NK-92 (cell line): ENCODE data around the gene MLPH.
"Not testable (repeated sequence)": the region's sequence is repeated elsewhere in the genome, so short reads cannot be mapped to it uniquely, and the experiment has no call there.

ENCODE experiments used
- DNase-seq: peaks from one replicate; lab custom pipeline; 2025; ENCODE audit not compliant: unreplicated experiment; lab: John Stamatoyannopoulos, UW

Gene MLPH

DNA sequence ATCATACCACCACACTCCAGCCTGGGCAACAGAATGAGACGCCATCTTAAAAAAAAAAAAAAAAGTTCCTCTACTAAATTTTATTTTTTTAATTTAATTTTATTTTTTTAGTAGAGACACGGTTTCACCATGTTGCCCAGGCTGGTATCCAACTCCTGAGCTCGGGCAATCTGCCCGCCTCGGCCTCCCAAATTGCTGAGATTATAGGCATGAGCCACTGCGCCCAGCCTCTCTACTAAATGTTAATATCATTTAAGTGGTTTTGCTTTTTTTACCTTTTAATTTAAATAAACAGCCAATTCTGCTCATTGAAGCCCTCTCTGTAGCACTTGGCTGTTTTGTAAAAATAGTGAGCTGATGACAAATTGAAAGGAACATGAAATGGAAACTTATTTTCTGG lies 94.3 kb downstream of the MLPH start:
- DNase-seq: no peak

DNA sequence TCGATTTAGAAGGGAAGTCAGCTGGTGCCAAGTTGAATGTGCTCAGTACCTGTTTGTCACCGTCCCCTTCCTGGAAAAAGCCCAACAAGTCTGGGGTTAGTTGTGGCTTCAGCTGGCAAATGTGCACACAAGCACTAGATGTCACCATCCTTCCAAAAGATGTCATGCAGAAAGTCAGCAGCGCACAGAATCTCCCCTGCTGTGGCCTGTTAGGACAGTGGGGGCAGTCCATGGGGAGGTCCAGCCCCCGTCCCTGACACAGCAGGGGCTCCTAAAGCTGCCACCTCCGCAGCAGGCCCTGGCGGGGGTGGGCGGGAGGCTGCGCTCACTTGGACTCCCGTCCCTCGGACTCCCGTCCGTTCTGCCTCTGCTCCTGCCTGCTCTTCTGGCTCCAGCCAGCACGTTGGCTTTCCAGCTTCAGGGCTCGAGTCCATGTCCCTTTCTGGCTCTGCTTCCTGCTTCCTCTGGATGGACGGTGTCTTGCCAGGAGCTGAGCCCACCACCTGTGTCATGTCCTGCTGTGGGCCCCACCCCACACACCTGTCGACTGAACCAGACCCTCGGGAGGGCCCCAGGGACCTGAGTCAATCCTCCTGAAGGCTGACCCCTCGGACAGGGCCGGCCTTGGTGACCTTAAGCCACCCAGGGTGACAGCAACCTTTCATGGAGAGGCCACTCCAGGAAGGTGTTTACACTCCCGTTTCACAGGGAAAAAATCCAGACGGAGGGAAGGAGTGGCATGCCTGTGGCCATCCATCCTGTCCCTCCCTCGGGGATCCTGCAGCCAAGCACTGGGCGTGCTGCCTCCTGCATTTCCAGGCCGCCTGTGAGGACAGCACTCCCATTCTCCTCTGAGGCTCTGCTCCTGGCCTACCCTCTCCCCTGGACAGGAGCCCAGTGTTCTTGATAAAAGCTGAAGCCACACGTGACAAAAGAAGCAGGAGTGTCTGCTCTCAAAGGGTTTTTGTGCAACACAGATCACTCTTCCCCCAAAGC lies 95.0 kb downstream of the MLPH start:
- DNase-seq: no peak

DNA sequence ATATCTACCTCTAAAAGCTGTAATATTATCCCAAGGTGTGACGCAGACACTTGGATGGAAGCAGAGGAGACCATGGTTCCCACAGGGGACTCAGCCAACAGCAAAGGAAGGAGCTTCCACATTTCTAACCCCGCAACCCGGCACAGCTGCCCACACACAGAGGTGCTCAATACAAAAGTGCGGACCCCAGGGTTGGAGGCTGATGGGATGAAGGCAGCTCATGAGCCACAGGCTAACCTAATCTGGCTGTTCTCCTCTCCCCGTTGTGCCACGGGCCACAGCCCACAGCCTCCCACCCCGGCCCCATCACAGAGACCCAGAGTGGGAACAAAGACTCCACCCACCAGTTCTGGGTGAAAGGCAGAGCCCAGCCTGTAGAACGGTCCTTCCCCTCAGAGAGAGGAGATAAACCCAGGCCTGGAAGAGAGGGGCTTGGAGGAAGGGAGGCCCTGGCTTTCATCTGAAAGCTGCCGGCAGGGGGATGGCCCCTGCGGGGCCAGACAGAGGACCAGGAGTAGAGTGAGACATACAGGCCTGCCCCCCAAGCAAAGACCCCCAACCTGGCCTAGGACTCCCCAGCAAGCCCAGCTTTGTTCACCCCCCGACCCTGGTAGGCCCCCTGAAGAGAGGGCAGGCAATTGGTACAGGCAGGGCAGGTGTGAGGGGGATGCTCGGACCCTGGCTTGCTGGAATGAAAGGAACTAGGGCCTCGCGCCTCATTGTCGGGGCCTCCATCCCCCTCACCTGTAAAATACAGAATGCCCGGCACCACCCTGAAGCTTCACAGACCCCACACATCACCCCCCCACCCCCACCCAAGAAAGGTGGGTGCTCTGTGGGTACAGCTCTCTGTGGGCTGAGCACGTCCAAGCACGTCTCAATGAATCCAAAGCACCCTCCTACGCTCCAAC lies 96.6 kb downstream of the MLPH start:
- DNase-seq: no peak

DNA sequence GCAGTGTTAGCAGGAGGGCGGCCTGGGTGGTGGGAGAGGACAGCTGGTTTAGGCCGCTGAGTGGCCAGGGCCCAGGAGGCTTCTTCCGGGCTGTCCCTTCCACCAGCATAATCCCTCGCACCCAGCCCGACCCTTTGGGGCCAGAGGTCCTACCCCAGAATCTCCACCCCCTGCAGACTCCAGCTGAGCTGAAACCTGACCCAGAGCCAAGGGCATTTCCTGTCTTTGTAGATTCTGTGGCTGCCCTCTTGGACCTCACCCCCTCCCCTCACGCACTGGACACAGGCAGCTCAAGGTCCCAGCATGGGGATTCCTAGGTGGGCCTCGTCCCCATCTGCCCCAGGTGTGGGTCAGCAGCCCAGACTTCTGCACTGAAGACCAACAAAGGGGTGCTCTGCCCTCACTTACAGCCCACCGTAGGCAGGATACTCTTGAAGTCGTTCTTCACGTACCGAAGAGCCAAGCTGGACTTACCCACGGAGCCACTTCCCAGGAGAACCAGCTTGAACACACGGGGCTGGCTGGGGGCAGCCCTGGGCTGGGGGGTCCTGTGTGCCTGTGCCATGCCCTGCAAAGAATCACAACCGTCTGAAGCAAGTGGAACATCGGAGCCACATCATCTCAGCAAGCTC lies 98.7 kb downstream of the MLPH start:
- no peak for DNase-seq

DNA sequence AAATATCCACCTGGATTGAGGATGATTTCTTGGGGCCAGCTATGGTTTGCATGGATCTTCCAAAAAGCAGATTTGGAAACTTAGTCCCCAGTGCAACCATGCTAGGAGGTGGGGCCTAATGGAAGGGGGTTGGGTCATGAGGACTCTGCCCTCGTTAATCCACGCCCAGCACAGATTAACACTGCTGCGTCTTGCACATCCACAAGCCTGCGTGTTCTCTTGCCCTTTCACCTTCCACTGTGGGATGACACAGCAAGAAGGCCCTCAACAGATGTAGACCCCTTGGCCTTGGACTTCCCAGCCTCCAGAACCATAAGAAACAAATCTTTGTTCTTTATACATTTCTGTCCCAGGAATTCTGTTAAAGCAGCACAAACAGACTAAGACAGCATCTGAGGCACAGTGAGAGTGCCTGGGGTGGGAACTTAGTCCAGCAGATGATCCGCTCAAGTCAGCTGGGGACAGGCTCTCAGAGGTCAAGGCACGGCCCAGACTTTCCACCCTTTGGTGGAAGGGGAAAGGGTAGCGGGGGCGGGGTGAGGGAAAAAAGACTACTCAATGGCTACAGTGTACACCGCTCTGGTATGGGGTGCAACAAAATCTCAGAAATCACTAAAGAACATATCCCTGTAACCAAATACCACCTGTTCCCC lies 101.1 kb downstream of the MLPH start:
- no peak for DNase-seq

DNA sequence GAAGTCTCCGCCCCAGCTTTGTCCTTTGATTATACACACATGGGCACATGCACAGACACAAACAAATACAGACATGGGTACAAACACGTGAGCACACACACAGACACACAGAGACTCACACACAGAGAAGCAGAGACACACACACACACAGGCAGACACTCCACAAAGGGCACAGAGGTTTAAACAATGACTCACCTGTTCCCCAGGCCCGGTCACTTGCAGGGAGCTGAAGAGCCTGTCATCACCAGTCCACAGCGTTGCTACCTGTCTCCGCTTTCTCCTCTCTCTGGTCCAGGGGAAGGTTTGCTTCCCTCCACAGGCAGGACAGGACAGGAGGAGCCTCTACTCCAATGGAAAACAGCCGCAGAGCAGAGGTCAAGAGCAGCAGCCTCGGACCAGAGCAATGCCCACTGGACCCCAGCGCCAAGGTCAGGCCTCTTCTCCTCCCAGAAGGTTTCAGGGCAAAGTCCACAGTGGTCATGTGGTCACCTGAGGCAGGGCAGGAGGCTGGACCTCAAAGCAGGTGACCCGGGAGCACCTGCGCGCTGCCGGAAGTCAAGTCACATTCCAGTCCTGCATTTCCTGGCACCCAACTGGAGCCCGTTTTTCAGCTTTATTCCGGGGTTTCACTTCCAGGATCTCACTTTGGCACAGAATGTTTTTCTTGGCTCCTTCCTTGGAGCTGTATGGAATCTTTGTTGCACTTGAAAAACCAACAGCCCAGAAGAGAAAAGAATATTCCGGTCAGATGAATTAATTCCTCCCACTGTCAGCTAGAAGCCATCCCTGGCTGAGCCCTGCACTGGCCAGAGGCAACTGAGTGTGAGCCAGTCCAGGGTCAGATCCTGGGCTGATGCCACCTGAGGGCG lies 103.5 kb downstream of the MLPH start, which contains the start of gene RAB17:
Gene RAB17, minus strand, starts transcription at position 463 of the 869 bp plus-strand sequence. CDS start 4,580 bp downstream, outside the sequence.
- no peak for DNase-seq

DNA sequence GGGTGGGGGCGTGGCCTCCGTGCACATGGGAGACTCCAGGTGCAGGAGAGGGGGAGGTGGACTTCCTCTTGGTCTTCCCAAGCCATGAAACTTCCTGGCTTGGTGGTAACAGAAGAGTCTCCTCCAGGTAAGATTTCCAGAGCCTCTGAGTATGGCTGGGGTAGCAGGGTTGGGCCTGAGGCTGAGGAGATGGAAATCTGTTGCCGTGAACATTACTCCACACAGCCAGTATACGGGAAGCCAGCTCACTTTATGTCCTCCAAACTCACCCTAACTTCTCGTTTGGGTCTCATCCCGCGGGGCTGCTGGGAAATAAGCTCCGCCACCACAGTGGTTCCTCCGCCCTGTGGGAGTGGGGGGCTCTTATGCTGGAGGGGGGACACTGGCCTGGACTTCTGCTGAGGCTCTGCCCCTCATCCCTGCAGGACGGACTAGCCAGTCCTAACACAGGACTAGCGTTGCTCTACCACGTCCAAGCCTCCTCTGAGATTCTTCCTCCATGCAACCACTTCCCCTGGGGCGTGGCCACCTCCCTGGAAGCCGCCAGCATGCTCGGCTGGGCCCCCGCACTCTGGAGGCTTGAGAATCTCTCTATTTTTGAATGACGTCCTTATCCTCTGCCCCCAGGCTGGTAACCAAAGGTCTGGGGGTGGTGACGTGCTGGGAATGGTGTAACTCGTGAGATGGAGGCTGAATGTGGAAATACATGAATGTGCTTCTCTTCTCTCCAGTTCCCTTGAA lies 104.3 kb downstream of the MLPH start:
- DNase-seq: no peak

DNA sequence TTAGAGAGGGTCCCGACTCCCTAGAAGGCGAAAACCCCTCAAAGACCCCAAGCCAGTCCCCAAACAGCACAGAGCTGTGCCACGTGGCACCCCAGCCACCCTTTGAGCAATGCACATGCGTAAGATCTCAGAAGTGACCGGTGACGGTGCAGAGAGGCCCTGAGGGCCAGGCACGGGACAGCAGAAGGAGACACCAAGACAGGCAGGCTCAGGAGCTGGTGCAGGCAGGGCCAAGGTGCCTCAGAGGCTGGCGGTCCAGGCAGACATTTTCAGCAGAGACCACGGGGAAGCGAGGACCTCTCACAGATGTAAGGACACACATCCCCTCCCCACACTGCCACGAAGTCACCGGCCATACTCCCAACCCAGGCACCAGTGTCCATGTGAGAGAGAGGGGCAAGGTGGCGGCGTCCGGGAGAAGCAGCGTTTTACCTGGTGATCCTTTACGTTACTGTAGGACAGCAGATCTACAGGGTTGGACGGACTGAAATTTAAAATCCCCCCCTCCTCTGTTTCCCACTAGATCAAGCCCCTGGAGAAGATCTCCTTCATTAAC lies 105.5 kb downstream of the MLPH start:
- no peak for DNase-seq

DNA sequence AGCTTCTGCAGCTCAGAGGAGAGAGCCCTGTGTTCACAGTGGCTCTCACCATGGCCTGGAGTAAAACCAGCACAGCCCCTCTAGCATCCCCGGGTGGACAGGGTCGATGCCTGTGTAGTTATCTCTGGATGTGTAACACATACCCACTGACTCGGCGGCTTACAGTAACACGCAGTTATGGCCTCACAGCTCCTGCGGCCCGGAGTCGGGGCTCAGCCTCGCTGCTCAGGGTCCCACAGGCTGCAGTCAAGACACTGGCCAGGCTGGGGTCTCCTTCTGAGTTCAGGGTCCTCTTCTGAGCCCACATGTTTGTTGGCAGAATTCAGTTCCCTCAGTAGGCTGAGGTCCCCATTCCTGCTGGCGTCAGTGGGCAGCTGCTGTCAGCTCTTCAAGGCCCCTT lies 106.0 kb downstream of the MLPH start:
- DNase-seq: no peak

DNA sequence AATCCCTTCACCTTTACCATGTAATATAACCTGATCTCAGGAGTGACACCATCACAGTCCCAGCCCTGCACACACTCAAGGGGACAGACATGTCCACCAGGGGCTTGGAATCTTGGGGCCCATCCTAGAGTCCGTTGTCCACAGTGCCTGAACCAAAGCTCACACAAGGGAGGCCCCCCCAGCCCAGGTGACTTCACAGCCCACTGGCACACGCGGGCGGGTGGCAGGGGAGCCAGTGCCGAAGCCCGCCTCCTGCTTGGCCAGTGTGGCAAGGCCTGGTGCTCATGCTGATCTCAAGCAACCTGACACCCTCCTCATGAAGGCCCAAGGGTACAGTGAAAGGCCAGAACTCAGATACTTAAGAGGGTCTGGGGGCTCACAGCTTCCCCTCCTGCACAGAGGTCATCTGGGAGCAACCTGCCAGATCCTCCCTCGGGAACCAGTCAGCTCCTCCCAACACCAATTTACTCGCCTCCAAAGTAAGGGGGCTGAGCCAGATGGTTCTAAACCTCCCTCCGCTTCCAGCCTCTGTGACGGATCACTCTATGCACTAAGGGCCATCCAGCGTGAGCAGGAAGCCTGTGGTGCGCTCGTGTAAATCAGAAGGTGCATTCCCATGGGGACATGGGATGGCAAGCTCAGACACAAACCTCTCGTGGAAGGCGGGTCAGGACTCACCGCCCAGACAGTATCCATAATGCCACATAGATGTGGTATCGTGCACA lies 106.7 kb downstream of the MLPH start:
- DNase-seq: no peak

DNA sequence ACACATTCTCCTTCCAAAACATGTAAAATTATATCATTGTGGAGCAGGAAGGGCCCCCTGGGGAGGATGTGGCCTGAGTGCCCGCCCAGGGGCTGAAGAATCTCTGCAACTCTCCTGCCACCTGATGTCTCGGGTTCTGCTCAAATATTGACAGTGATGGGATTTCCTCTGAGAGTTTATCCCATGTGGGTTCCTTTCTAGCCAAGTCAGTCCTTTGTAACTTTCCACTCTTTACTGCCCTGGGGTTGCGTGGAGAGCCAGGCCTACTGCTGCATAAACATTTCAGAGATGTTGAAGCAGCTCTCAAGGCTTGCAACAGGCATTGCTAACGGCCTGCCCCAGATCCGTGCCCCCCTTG lies 107.4 kb downstream of the MLPH start:
- DNase-seq: no peak

DNA sequence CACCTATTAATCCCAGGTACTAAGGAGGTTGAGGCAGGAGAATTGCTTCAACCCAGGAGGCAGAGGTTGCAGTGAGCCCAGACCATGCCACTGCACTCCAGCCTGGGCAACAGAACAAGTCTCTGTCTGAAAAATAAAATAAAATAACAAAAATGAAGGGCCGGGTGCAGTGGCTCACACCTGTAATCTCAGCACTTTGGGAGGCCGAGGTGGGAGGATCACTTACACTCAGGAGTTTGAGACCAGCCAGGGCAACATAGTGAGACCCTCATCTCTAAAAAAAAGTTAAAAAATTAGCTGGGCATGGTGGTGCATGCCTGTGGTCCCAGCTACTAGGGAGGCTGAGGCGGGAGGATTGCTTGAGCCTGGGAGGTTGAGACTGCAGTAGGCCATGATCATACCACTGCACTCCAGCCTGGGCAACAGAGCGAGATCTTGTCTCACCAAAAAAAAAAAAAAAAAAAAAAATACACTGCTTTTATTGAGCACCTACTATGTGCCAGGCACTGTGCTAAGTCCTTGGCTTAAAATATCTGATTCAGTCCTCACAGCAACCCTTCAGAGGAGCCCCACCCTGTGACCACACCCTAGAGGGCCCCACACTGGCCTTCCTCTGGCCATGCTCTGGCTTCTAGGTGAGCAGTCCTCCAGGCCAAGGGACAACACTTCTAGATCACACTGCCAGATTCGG lies 108.9 kb downstream of the MLPH start:
- not testable (repeated sequence) for DNase-seq

DNA sequence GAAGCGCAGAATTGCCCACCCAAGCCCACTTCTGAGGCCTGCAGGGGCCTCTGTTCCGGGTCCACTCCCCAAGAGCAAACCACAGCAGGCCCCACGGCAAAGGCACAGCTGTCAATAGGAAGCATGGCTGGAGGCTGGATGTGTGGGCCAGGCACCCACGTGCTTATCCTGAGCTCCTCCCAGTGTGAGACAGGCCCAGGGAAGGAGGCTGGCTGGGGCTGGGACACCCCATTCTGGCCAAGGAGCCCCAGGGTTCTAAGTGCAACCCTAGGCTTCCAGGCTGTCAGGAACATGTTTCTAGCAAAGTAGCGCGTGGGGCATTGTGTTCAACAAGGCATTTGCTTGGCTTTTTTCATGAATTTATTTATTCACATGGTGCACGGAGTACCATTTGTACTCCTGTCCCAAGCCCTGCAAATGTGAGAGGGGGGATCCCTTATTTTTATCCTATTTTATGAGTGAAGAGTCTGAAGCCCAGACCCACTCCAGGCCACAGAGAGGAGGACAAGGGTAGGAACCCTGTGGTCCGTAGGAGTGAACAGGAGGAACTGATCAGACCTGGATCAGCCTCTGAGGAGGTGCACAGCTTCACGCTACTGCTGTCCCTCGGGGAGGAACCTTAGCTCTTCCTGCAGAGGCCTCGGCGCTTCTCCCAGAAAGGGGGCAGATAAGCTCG lies 109.6 kb downstream of the MLPH start:
- no peak for DNase-seq

DNA sequence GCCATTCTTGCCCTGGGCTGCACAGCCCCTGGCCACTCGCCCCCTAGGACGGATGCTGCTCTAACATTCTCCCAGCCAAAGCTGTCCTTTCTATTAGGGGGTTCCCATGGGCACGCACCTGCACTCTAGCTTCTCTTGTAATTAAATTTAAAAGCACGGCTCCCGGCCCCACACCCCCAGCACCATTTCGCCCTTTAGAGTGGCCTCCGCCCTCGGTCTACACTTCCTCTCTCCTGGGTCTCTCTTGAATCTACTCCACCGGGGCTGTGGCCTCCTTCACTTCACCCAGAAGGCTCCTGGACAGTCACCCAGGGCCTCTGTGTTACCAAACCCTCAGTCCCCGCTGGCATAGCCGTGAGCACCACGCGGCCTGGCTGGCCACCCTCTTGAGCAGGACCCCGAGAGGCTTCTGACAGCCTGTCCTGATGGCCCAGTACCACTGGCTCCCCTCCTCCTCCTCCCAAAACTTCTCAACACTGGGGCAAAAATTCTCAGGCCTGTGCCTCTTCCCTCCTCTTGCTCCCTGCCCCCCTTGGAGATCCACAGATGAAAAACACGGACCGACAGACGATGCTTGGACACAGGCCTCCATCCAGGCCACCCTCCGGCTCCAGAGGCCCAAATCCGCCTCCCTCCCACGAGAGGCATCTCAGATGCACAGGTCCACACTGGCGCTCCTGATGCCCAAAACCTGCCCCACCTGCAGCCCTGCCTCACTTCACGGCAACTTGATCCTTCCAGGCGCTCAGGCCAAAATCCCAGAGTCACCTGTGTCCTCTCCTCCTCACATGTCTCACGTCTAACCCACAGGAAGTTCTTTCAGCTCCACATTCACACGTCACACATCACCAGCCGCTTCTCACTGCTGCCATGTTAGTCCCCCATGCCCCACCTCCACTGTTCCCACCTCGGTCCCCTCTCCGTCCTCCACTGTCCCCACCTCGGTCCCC lies 110.4 kb downstream of the MLPH start:
- no peak for DNase-seq

DNA sequence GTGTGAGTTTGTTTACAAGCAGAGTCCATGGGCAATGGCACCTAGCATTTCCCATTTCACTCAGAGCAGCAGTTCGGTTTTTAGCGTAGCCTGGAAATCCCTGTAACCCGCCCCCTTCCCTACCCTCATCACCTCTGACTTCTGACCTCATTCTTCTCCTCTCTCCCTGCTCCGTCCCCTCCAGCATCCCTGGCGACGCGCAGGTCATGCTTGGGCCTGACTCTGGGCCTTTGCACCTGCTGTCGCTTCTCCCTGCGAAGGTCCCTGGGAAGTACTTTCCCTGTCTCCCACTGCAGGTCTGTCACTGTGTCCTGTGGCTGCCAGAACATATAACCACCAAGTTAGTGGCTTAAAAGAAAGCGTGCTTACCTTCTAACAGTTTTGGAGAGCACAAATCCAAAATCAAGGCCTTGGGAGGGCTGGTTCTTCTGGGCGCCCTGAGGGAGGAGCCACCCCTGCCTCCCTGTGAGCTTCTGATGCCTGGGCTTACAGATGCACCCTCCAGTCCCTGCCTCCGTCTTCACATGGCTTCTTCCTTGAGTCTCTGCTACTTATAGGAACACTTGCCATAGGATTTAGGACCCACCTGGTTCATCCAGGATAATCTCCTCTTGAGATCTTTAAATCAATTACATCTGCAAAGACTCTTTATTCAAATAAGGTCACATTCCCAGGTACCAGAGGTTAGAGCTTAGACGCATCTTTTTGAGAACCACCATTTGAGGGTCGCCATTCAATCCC lies 111.6 kb downstream of the MLPH start:
- no peak for DNase-seq
